ENCODE data around the gene INHBC.

The INHBC gene

GRCh38 chr12:57455374-57456144, 21.0 kb downstream of the INHBC start:
- no peak overlapping the region for H3K4me3 ChIP-seq
- TF ChIP-seq, protein P1, sequence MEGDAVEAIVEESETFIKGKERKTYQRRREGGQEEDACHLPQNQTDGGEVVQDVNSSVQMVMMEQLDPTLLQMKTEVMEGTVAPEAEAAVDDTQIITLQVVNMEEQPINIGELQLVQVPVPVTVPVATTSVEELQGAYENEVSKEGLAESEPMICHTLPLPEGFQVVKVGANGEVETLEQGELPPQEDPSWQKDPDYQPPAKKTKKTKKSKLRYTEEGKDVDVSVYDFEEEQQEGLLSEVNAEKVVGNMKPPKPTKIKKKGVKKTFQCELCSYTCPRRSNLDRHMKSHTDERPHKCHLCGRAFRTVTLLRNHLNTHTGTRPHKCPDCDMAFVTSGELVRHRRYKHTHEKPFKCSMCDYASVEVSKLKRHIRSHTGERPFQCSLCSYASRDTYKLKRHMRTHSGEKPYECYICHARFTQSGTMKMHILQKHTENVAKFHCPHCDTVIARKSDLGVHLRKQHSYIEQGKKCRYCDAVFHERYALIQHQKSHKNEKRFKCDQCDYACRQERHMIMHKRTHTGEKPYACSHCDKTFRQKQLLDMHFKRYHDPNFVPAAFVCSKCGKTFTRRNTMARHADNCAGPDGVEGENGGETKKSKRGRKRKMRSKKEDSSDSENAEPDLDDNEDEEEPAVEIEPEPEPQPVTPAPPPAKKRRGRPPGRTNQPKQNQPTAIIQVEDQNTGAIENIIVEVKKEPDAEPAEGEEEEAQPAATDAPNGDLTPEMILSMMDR (IDR thresholded peaks at IDR 0.05): no peak
- no peak for DNase-seq (ENCODE audit: low spot score)
- H3K27ac ChIP-seq: no peak overlapping the region

DNA sequence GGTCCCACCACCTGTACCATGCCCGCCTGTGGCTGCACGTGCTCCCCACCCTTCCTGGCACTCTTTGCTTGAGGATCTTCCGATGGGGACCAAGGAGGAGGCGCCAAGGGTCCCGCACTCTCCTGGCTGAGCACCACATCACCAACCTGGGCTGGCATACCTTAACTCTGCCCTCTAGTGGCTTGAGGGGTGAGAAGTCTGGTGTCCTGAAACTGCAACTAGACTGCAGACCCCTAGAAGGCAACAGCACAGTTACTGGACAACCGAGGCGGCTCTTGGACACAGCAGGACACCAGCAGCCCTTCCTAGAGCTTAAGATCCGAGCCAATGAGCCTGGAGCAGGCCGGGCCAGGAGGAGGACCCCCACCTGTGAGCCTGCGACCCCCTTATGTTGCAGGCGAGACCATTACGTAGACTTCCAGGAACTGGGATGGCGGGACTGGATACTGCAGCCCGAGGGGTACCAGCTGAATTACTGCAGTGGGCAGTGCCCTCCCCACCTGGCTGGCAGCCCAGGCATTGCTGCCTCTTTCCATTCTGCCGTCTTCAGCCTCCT, 21.6 kb downstream of the INHBC start:
- no peak for DNase-seq (ENCODE audit: low spot score)

GRCh38 chr12:57456737-57457490, 22.3 kb downstream of the INHBC start:
- H3K27ac ChIP-seq: no peak overlapping the region
- TF ChIP-seq, protein P1 (IDR thresholded peaks at IDR 0.05): no peak
- no peak for DNase-seq (ENCODE audit: low spot score)

More for the DNA sequence above, 21.6 kb downstream of the INHBC start:
- Histone ChIP-seq H3K27ac (no peak overlapping the region), H3K4me3 (no peak overlapping the region)
- TF ChIP-seq, protein P1 (IDR thresholded peaks at IDR 0.05): no peak

GRCh38 chr12:57458665-57459054, 24.1 kb downstream of the INHBC start:
- Histone ChIP-seq H3K27ac (peak overlapping the region; percentile 49 to 87), H3K4me3 (peak overlapping the region; percentile 93)
- TF ChIP-seq, protein P1 (IDR thresholded peaks at IDR 0.05): no peak
- no peak for DNase-seq (ENCODE audit: low spot score)

More at GRCh38 chr12:57456737-57457490, 22.3 kb downstream of the INHBC start:
- H3K4me3 ChIP-seq: no peak overlapping the region

DNA sequence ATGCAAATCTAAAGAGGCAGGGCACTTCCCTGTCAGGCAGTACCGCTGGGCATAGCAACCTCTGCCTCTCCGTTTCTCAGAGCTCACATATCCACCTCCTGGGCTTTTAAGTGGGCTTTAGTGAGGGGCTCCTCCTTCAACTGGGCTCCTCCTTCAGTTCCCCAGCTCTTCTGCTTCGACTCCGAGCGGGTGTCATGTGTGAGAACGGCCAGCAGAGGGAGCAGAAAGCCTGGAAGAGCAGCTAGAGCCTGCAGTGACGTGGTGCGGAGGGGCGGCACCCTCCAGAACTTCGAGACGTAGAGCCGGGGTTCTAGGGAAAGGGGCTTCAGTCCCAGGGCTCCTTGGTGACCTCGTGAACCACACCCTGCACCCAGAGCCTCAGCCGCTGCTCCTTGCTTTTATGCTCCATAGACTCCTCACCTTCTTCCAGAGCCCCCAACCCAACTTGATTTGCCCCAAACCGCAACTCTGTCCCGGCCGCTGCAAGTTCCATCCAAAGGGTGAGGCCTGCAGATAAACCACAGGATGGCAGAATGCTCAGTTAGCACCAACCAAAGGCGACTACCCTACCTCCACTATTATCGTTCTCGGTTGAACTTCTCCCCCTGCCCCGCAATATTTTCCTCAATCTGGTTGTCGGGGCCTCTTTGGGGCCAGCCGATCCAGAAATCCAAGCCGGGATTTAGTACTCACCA, 24.6 kb downstream of the INHBC start:
- TF ChIP-seq, protein P1 (IDR thresholded peaks at IDR 0.05): peak; percentile 88
- peak overlapping the region; percentile 93 for H3K4me3 ChIP-seq
- DNase-seq (ENCODE audit: low spot score): peak; percentile 94
- peak overlapping the region; percentile 49 to 87 for H3K27ac ChIP-seq

GRCh38 chr12:57459750-57460467, 25.3 kb downstream of the INHBC start, which contains the start of gene GLI1:
Gene GLI1 (plus strand): TSS chr12:57459785. CDS start chr12:57463692, 3,907 bp downstream.
- Histone ChIP-seq H3K27ac (peak within 1 kb of the TSS; percentile 49 to 92), H3K4me3 (peak within 1 kb of the TSS; percentile 93)
- TF ChIP-seq, protein P1 (IDR thresholded peaks at IDR 0.05): no peak
- no peak for DNase-seq (ENCODE audit: low spot score)
